ENCODE results near the gene USP24. TPM values are rescaled to one million over a fixed set of nuclear protein-coding genes. Genes with fewer than 3 reads are reported as not detected.

USP24 gene
- polyA plus RNA-seq, 1 of the 3 experiments (the other 2 are of a cell fraction), result 8.1 TPM

GRCh38 chr1:55246331-55246730 is 31.2 kb upstream of the USP24 start:
- no peaks in the 10 kb centered on the region for H3F3A ChIP-seq (replicated peaks; ENCODE audit: insufficient read depth)
- H4K20me1 ChIP-seq (ENCODE audit: insufficient read depth), result no peaks in the 10 kb centered on the region
- H3K9ac ChIP-seq, result no peak overlapping the region
- POLR2A ChIA-PET, result no interaction called here
- CTCF ChIA-PET, result interaction anchor here (0.7 to 1.3 kb wide), 3 partner anchors 11 to 296 kb away, joined by 3 to 5 read pairs (median 3); no protein-coding TSS in a partner anchor
- no peaks in the 10 kb centered on the region; a peak in 1 of 4 replicates for H3K4me1 ChIP-seq (ENCODE audit: control insufficient read depth in 1 of 2, insufficient read depth in 2 of 2, low read depth in 1 of 2, low read length in 1 of 2)
- H2AFZ ChIP-seq (ENCODE audit: low read depth), result no peak overlapping the region
- H3K9me2 ChIP-seq, result no peaks in the 10 kb centered on the region
- no peaks in the 10 kb centered on the region for H3K9me3 ChIP-seq
- DNase-seq, result no peak
- no peak overlapping the region for H3K27ac ChIP-seq (ENCODE audit: low read depth in 2 of 2, low read length in 1 of 2)
- H3K36me3 ChIP-seq (replicated peaks in 1 of 2; ENCODE audit: control insufficient read depth in 1 of 2, insufficient read depth in 2 of 2, low read length in 1 of 2), result no peaks in the 10 kb centered on the region
- no peaks in the 10 kb centered on the region for H3K79me2 ChIP-seq (ENCODE audit: insufficient read depth)
- no peak overlapping the region for H3K4me2 ChIP-seq
- TF ChIP-seq REST (IDR thresholded peaks at IDR 0.05; ENCODE audit: low read depth, low read length) (no peak), MEF2A (IDR thresholded peaks at IDR 0.05; ENCODE audit: borderline replicate concordance, low read depth) (no peak), TCF12 (IDR thresholded peaks at IDR 0.05) (no peak), NFIC (IDR thresholded peaks at IDR 0.05; ENCODE audit: borderline replicate concordance) (no peak), ZBTB33 (IDR thresholded peaks at IDR 0.05; ENCODE audit: borderline replicate concordance, low read depth) (no peak), POLR2AphosphoS5 (IDR thresholded peaks at IDR 0.05; ENCODE audit: low read depth, low read length) (no peak), NRF1 (IDR thresholded peaks at IDR 0.05; ENCODE audit: low read depth, low read length) (no peak), TAF1 (IDR thresholded peaks at IDR 0.05; ENCODE audit: borderline replicate concordance, low read depth, low read length) (no peak), PBX3 (IDR thresholded peaks at IDR 0.05) (no peak), CTCF (IDR thresholded peaks at IDR 0.05) (no peak), ELF1 (IDR thresholded peaks at IDR 0.05) (no peak), MAX (IDR thresholded peaks at IDR 0.05; ENCODE audit: low read depth) (no peak), RXRA (IDR thresholded peaks at IDR 0.05; ENCODE audit: borderline replicate concordance, low read depth) (no peak)
- H3K4me3 ChIP-seq (ENCODE audit: low read depth in 2 of 2, low read length in 1 of 2), result no peak overlapping the region
- H3K27me3 ChIP-seq (ENCODE audit: insufficient read depth), result no peaks in the 10 kb centered on the region
